Activated CD8-positive, alpha-beta T cell treated with anti-CD3 and anti-CD28 coated beads, Interleukin-2, amount 10 ng/mL, durations not matched to agents 7 days and 5 days (primary cell): Measurements from ENCODE around the gene SHKBP1. TPM values are rescaled to one million over a fixed set of nuclear protein-coding genes. Genes with fewer than 3 reads are reported as not detected.
A peak's percentile ranks its signal among the peaks of the same experiment; 100 is the strongest.

Source experiments
- ATAC-seq: fragments of 150-1000 bp; cut with Tn5 transposase; one replicate; pipeline ENCODE4 v1.10.0; 2021; ENCODE audit warnings: moderate library complexity
- CTCF ChIA-PET: fragments of 350-600 bp; sonication (Branson Sonifier 250); formaldehyde crosslinking; loops from one replicate; lab custom pipeline; 2021; ENCODE audit warnings: antibody characterized with exemption; lab: Charles Lee
- POLR2A ChIA-PET: fragments of 350-600 bp; sonication (Branson Sonifier 250); formaldehyde crosslinking; loops from one replicate; lab custom pipeline; 2021; ENCODE audit warnings: antibody characterized with exemption; lab: Charles Lee
- DNase-seq: peaks from one replicate; pipeline ENCODE4 v3.0.0-alpha.2; 2020
- H3K27ac Mint-ChIP-seq: one replicate; pipeline ENCODE4 v1.8.0; 2021; ENCODE audit warnings: mild to moderate bottlenecking, mixed read lengths
- H3K27me3 Mint-ChIP-seq: one replicate; pipeline ENCODE4 v1.8.0; 2021; ENCODE audit warnings: low read depth, mixed read lengths
- H3K36me3 Mint-ChIP-seq: one replicate; pipeline ENCODE4 v1.8.0; 2021; ENCODE audit warnings: low read depth, mixed read lengths
- H3K4me1 Mint-ChIP-seq: one replicate; pipeline ENCODE4 v1.8.0; 2021; ENCODE audit warnings: low read depth, mixed read lengths
- H3K4me3 Mint-ChIP-seq: one replicate; pipeline ENCODE4 v1.8.0; 2021; ENCODE audit warnings: mild to moderate bottlenecking, mixed read lengths
- H3K9me3 Mint-ChIP-seq: one replicate; pipeline ENCODE4 v1.8.0; 2022; ENCODE audit warnings: mixed read lengths; ENCODE audit not compliant: insufficient read depth
- total RNA-seq, 2 experiments: library from RNA; stranded (reverse); gene quantifications; one replicate each; pipeline ENCODE4 v1.2.3, GENCODE V29; 2021

Gene SHKBP1
- total RNA-seq, 2 experiments from 2014 or later: 116 to 124 TPM

DNA sequence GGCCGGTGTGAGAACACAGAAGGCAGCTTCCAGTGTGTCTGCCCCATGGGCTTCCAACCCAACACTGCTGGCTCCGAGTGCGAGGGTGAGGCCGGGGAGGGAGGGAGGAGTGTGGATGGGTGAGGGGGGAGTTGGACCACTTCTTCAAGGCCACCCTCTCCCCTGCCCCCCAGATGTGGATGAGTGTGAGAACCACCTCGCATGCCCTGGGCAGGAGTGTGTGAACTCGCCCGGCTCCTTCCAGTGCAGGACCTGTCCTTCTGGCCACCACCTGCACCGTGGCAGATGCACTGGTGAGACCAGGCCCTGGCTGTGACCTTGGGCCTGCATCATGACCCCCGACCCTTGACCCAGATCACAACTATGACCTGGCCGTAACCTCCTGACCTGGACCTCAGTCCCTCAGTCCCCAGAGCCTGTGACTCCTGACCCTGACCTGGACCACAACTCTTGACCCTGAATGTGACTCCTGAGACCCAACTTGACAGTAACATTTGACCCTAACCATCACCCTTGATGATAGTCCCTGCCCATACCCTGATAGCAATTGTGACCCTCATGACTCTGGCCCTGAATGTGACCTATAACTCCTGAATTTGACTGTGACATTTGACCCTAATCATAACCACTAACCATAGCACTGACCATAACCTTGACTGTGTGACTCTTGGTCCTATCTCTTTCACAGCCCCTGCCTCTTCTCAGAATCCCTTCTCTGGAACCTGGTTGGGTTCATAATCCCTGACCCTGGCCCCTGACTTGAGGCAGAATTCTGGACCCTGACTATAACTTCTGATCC, 35.4 kb downstream of the SHKBP1 start:
- Mint-ChIP-seq H3K4me3 (no peak overlapping the region), H3K36me3 (peaks cover 2% of the 10 kb centered on the region), H3K27ac (peak overlapping the region; percentile 62), H3K4me1 (peaks cover 70% of the 10 kb centered on the region), H3K9me3 (no peaks in the 10 kb centered on the region), H3K27me3 (no peaks in the 10 kb centered on the region)
- no peak for ATAC-seq
- no peak for DNase-seq
- ChIA-PET POLR2A (interaction anchor here (4.3 kb wide), 1 partner anchor 8 kb away, joined by 33 read pairs; no protein-coding TSS in a partner anchor), CTCF (no interaction called here)

DNA sequence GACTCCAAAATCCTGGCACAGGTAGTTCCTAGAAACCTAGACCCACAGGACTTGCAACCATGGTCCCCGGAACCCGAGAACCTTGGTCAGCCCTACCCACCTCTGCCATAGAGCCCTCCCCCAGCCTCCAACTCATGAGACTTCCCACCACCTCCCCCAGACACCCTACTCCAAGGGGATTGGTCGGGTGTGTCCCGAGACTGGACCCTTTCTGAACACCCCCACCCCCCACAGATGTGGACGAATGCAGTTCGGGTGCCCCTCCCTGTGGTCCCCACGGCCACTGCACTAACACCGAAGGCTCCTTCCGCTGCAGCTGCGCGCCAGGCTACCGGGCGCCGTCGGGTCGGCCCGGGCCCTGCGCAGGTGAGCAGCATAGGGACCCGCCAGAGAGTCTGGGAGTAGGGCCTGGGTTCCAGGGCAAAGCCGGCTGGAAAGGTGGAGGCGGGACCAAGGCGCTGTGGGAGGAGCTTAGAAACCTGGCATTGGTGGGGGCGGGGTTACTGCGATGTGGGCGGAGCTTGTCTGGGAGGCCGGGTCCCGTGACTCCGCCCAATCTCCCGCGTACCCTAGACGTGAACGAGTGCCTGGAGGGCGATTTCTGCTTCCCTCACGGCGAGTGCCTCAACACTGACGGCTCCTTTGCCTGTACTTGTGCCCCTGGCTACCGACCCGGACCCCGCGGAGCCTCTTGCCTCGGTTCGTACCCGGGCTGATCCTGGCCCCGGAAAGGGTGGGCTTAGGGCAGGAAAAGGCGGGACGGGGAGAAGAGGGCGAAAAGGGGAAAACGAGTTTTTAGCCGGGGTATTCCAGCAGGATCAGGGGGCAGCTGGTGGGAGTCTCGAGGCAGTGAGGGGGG, 36.4 kb downstream of the SHKBP1 start:
- H3K27me3 Mint-ChIP-seq: no peaks in the 10 kb centered on the region
- H3K27ac Mint-ChIP-seq: peak overlapping the region; percentile 94
- POLR2A ChIA-PET: interaction anchor here (1.0 to 4.3 kb wide), 2 partner anchors 9 to 192 kb away, joined by 6 to 33 read pairs; no protein-coding TSS in a partner anchor
- H3K36me3 Mint-ChIP-seq: peaks cover 2% of the 10 kb centered on the region
- no peaks in the 10 kb centered on the region for H3K9me3 Mint-ChIP-seq
- DNase-seq: peak; percentile 82
- peak overlapping the region; percentile 90 for H3K4me3 Mint-ChIP-seq
- CTCF ChIA-PET: interaction anchor here (0.6 to 3.8 kb wide), 7 partner anchors 8 to 192 kb away, joined by 3 to 25 read pairs (median 4); partner anchors contain the start of gene LTBP4
- peak; percentile 4 for ATAC-seq
- H3K4me1 Mint-ChIP-seq: peaks cover 61% of the 10 kb centered on the region

DNA sequence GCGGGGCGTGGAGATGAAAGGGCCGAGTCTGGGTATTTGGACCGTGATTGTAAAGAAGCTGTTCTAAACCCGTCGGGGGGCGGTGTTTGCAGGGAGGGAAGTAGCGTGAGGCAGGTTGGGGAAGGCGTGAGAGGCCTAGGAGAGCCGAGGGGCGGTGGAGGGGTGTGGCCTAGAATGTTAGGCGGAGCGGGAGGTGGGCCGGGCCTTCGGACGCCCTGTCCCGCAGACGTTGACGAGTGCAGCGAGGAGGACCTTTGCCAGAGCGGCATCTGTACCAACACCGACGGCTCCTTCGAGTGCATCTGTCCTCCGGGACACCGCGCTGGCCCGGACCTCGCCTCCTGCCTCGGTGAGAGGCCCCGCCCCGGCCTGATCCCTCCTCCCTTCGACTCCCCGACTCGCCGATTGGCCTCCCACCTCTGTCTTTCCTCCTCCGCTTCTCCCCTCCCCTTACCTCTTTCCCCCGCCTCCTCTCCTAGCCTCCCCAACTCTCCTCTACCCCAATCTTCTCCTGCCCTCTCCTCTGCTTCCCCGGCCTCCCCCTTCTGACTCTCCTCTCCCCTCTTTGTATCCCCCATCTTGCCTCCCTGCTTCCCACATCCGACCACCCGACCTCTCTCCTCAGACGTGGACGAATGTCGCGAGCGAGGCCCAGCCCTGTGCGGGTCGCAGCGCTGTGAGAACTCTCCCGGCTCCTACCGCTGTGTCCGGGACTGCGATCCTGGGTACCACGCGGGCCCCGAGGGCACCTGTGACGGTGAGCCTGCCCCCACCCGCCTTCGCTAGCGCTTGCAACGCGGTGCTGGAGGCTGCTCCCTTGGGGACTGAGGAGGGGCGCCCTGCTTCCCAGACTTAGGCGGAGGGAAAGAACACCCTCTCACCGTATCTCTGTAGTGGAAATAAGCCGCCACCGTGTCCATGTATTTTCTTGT, 37.3 kb downstream of the SHKBP1 start:
- POLR2A ChIA-PET: interaction anchor here (1.0 to 4.3 kb wide), 2 partner anchors 10 to 193 kb away, joined by 6 to 33 read pairs; no protein-coding TSS in a partner anchor
- CTCF ChIA-PET: interaction anchor here (0.6 to 3.8 kb wide), 9 partner anchors 9 to 43 kb away, joined by 3 to 47 read pairs (median 9); partner anchors contain the start of gene LTBP4
- Mint-ChIP-seq H3K27me3 (no peaks in the 10 kb centered on the region), H3K27ac (peak overlapping the region; percentile 94), H3K4me3 (peak overlapping the region; percentile 90), H3K36me3 (peaks cover 2% of the 10 kb centered on the region), H3K9me3 (no peaks in the 10 kb centered on the region), H3K4me1 (peaks cover 56% of the 10 kb centered on the region)
- peak; percentile 90 for DNase-seq
- peak; percentile 70 for ATAC-seq

DNA sequence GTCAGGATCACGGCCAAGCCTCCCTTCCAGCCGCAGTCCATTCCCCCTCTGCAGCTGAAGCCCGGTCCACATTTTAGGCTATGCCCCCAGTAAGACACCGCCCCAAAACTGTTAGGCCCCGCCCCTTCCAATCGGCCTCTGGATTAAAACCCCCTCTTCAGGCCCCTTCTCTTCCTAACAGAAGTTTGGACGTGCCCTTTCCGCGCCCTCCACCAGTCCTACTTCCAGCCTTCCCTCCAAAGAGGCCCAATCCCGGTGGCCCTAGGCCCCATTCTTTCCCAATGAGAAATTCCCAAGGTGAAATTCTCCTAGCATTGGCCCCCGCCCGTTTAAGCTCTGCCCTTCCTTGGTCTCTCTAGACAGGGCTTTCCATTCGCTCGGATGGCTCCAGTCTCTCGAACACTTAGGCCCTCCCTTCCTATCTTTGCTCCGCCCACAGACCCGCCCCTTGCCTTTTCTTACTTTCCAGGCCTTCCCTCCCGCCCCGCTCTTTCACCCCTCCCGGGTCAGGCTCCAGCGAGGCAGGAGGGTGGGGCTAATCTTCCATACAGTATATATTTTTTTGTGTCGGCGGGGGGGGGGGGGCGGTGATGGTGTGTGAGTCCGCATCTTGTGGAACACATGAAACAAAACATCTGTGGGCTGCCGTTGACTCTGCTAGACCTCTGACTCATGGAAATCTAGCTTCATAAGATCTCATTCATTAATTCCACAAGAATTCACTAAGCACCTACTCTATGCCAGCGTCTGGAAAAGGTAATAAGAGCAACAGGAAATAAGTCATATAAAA, 38.1 kb downstream of the SHKBP1 start:
- POLR2A ChIA-PET: interaction anchor here (0.6 to 4.3 kb wide), 2 partner anchors 10 to 83 kb away, joined by 3 to 33 read pairs; no protein-coding TSS in a partner anchor
- H3K4me1 Mint-ChIP-seq: peaks cover 48% of the 10 kb centered on the region
- ATAC-seq: peak; percentile 23

DNA sequence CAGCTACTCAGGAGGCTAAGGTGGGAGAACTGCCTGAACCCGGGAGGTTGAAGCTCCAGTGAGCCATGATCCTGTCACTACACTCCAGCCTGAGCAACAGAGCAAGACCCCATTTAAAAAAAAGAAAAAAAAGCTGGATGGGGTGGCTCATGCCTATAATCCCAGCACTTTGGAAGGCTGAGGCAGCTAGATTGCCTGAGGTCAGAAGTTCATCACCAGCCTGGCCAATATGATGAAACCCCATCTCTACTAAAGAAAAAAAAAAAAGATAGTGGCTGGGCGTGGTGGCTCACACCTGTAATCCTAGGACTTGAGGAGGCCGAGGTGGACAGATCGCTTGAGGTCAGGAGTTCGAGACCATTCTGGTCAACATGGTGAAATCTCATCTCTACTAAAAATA, 39.5 kb downstream of the SHKBP1 start:
- no peaks in the 10 kb centered on the region for H3K9me3 Mint-ChIP-seq
- no peak overlapping the region for H3K27ac Mint-ChIP-seq
- no peaks in the 10 kb centered on the region for H3K27me3 Mint-ChIP-seq
- ChIA-PET CTCF (interaction anchor here (0.9 to 3.8 kb wide), 3 partner anchors 12 to 93 kb away, joined by 3 to 47 read pairs (median 25); no protein-coding TSS in a partner anchor), POLR2A (interaction anchor here (4.3 kb wide), 1 partner anchor 12 kb away, joined by 33 read pairs; no protein-coding TSS in a partner anchor)
- peaks cover 6% of the 10 kb centered on the region for H3K36me3 Mint-ChIP-seq
- H3K4me3 Mint-ChIP-seq: no peak overlapping the region
- H3K4me1 Mint-ChIP-seq: peaks cover 35% of the 10 kb centered on the region
- ATAC-seq: no peak
- DNase-seq: no peak

More for the DNA sequence above, 38.1 kb downstream of the SHKBP1 start:
- H3K4me3 Mint-ChIP-seq: peak overlapping the region; percentile 90
- no peaks in the 10 kb centered on the region for H3K9me3 Mint-ChIP-seq
- H3K27ac Mint-ChIP-seq: peak overlapping the region; percentile 94
- H3K36me3 Mint-ChIP-seq: peaks cover 4% of the 10 kb centered on the region
- no peaks in the 10 kb centered on the region for H3K27me3 Mint-ChIP-seq
- CTCF ChIA-PET: interaction anchor here (0.7 to 3.8 kb wide), 7 partner anchors 10 to 151 kb away, joined by 3 to 47 read pairs (median 9); partner anchors contain the start of gene LTBP4
- peak; percentile 82 for DNase-seq

DNA sequence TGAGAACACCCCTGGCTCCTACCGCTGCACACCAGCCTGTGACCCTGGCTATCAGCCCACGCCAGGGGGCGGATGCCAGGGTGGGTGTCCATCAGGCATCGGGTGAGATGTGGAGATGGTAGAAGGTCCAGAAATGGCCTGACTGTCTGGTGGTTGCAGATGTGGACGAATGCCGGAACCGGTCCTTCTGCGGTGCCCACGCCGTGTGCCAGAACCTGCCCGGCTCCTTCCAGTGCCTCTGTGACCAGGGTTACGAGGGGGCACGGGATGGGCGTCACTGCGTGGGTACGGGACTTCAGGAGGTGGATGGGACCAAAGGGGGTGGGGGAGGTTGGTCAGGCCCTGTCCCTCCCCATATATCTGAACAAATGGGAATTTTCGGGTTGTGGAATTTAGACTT, 40.3 kb downstream of the SHKBP1 start:
- Mint-ChIP-seq H3K4me1 (peaks cover 34% of the 10 kb centered on the region), H3K9me3 (no peaks in the 10 kb centered on the region), H3K4me3 (no peak overlapping the region), H3K36me3 (peaks cover 11% of the 10 kb centered on the region), H3K27ac (no peak overlapping the region), H3K27me3 (no peaks in the 10 kb centered on the region)
- CTCF ChIA-PET: interaction anchor here (0.9 to 2.8 kb wide), 2 partner anchors 17 to 94 kb away, joined by 3 to 47 read pairs; no protein-coding TSS in a partner anchor
- DNase-seq (no peak), ATAC-seq (no peak)
- POLR2A ChIA-PET: no interaction called here

DNA sequence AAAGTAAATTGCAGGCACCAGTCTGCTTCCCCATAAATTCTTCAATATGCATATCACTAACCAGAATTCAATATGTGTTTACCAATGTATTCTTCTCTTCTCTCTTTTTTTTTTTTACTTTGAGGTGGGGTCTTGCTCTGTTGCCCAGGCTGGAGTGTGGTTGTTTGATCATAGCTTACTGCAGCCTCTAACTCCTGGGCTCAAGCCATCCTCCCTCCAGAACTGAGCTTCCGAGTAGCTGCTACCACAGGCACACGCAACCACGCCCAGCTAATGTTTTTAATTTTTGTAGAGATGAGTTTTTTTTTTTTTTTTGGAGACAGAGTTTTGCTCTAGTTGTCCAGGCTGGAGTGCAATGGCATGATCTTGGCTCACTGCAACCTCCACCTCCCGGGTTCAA, 41.3 kb downstream of the SHKBP1 start:
- POLR2A ChIA-PET: no interaction called here
- no peak for DNase-seq
- Mint-ChIP-seq H3K36me3 (peaks cover 13% of the 10 kb centered on the region), H3K27ac (no peak overlapping the region), H3K4me1 (peaks cover 24% of the 10 kb centered on the region), H3K9me3 (no peaks in the 10 kb centered on the region), H3K27me3 (no peaks in the 10 kb centered on the region), H3K4me3 (no peak overlapping the region)
- ATAC-seq: no peak
- CTCF ChIA-PET: interaction anchor here (1.4 to 4.8 kb wide), 2 partner anchors 8 to 17 kb away, joined by 3 to 60 read pairs; no protein-coding TSS in a partner anchor

DNA sequence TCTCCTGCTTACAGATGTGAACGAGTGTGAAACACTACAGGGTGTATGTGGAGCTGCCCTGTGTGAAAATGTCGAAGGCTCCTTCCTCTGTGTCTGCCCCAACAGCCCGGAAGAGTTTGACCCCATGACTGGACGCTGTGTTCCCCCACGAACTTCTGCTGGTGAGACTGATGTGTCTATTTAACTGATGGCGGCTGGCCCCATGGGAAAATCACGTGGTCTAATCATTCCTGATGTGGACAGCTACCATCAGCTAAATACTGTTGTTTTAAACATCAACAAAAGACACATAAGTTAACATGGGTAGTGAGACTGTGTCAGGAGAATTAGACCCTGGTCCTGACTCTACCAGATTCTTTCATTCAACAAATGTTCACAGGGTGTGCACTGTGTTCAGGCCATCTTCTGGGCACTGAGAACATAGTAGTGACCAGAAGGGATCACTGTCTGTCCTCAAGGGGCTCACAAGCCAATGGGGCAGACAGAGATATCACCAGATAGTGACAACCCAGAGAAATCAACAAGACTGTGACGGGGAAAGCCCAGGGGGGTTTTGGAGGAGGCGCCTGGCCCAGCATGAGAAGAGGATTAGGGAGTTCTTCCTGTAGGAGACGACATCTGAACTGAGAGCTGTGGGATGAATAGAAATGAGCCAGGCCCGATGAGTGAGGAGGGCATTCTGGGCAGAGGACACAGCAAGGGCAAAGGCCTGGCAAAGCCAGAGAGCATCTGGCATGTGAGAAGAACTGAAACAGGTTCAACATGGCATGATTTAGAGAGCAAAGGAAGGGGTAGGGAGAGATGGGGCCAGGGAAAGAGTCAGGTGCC, 42.9 kb downstream of the SHKBP1 start:
- ATAC-seq (no peak), DNase-seq (no peak)
- ChIA-PET POLR2A (interaction anchor here (0.6 kb wide), 1 partner anchor 159 kb away, joined by 3 read pairs; the partner anchor contains the start of gene RAB4B), CTCF (interaction anchor here (1.4 to 4.8 kb wide), 3 partner anchors 10 to 15 kb away, joined by 3 to 60 read pairs (median 5); no protein-coding TSS in a partner anchor)
- Mint-ChIP-seq H3K36me3 (peaks cover 13% of the 10 kb centered on the region), H3K4me3 (no peak overlapping the region), H3K4me1 (peaks cover 11% of the 10 kb centered on the region), H3K27ac (no peak overlapping the region), H3K9me3 (no peaks in the 10 kb centered on the region), H3K27me3 (no peaks in the 10 kb centered on the region)

DNA sequence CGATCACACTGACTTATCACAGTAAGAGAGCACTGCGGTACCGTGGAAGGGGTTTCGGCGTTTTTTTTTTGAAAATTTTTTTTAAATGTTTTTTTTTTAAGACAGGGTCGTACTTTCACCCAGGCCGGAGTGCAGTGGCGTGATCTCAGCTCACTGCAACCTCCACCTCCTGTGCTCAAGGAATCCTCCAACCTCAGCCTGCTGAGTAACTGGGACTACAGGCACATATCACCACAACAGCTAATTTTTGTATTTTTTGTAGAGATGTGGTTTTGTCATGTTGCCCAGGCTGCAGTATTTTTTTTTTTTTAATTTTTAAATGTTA, 43.5 kb downstream of the SHKBP1 start:
- DNase-seq: no peak

More for the DNA sequence above, 43.5 kb downstream of the SHKBP1 start:
- ATAC-seq: no peak
- CTCF ChIA-PET: interaction anchor here (1.9 to 4.8 kb wide), 2 partner anchors 14 to 16 kb away, joined by 5 to 60 read pairs; no protein-coding TSS in a partner anchor
- POLR2A ChIA-PET: no interaction called here
- Mint-ChIP-seq H3K4me3 (no peak overlapping the region), H3K27ac (no peak overlapping the region), H3K9me3 (no peaks in the 10 kb centered on the region), H3K36me3 (peaks cover 15% of the 10 kb centered on the region), H3K27me3 (no peaks in the 10 kb centered on the region), H3K4me1 (peaks cover 9% of the 10 kb centered on the region)
